Vagina (tissue), 2 donors: ENCODE measurements around the gene TEX13D. TPM values are rescaled to one million over a fixed set of nuclear protein-coding genes. Genes with fewer than 3 reads are reported as not detected.
"Not testable (repeated sequence)": the region's sequence is repeated elsewhere in the genome, so short reads cannot be mapped to it uniquely, and the experiment has no call there.

Source experiments
- DNase-seq, 2 donors: peaks; one replicate each; pipeline ENCODE4 v3.0.0-alpha.2; 2017; ENCODE audit errors: extremely low spot score in 2 of 2
- H3K27ac ChIP-seq: fragments of 200-600 bp; sonication (generic); one replicate; pipeline ENCODE4 v1.5.1; 2019
- H3K27me3 ChIP-seq: fragments of 200-600 bp; sonication (generic); one replicate; pipeline ENCODE4 v1.5.1; 2019
- H3K36me3 ChIP-seq, 2 donors: fragments of 200-600 bp; sonication (generic); one replicate each; pipeline ENCODE4 v1.5.1; 2017 to 2019
- H3K4me1 ChIP-seq: fragments of 200-600 bp; sonication (generic); one replicate; pipeline ENCODE4 v1.5.1; 2019
- H3K4me3 ChIP-seq, 2 donors: fragments of 200-600 bp; sonication (generic); 1 replicate in 1 of 2; 2 replicates in 1 of 2; pipeline ENCODE4 v1.5.1; 2016 to 2019
- H3K9me3 ChIP-seq: fragments of 200-600 bp; sonication (generic); one replicate; pipeline ENCODE4 v1.5.1; 2019
- POLR2A ChIP-seq, 2 donors: fragments of 450-650 bp; IDR thresholded peaks; one replicate each; pipeline ENCODE4 v1.6.1; 2017; ENCODE audit warnings: antibody characterized with exemption in 2 of 2, mild to moderate bottlenecking in 2 of 2, moderate library complexity in 2 of 2
- POLR2AphosphoS5 ChIP-seq, 2 donors: sonication (generic); formaldehyde crosslinking; IDR thresholded peaks; one replicate each; pipeline ENCODE4 v1.9.0; 2017; ENCODE audit warnings: antibody characterized with exemption in 2 of 2, mild to moderate bottlenecking in 2 of 2, low read depth in 1 of 2; ENCODE audit not compliant: insufficient read depth in 1 of 2
- intact Hi-C: fragments of 100-400 bp; cut with DNase I; formaldehyde crosslinking; loops from one replicate; pipeline ENCODE4 v1.15.1; 2023
- total RNA-seq: library from RNA; depleted of rRNA; stranded (reverse); fragments of >200 nt; gene quantifications from one replicate; pipeline ENCODE4 v1.2.3, GENCODE V29; 2016
- TF ChIP-seq, protein P1 (sequence below), 3 experiments: fragments of 450-650 bp in 2 of 3; fragments of 200-600 bp in 1 of 3; sonication (generic) in 1 of 3; IDR thresholded peaks; one replicate each; pipeline ENCODE4 v1.5.1; 2017 to 2019; ENCODE audit warnings: antibody characterized with exemption in 3 of 3, mild to moderate bottlenecking in 2 of 3, moderate library complexity in 2 of 3

The TEX13D gene
- total RNA-seq, 1 donor from 2014 or later: not detected

DNA sequence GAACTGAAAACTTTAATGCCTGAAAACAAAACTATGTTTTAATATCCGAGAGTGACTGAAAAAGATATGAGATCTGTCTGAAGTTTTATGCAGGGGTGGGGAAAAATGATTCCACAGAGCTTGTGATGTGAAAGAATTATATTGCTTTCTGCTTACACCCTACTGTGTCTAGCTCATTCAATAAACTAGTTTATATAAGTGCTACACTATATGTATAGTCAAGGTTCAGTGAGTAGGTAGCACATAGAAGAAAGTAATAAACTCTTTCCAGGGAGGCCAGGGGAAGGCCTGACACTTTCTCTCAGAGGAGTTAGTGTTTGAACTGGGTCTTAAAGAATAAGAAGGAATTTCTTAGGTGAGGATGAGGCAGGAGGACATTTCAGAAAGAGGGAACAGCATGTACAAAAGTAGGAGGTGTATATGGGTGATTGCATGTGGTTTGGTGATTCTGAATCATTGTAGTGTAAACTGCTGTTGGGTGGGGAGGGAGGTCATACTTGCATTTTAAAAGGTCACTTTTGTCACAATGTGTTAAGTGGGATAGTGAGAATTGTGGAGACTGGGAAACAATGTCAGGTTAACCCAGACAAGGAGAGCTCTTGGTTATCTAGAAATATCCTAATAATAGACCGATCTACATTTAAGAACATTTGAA is 25.1 kb upstream of the TEX13D start:
- H3K4me1 ChIP-seq: no peaks in the 10 kb centered on the region
- H3K27me3 ChIP-seq: no peaks in the 10 kb centered on the region
- no peak for DNase-seq
- intact Hi-C loops: no loop called here
- no peaks in the 10 kb centered on the region for H3K36me3 ChIP-seq
- H3K27ac ChIP-seq: no peak overlapping the region
- H3K4me3 ChIP-seq: no peak overlapping the region
- TF ChIP-seq POLR2AphosphoS5 (IDR thresholded peaks at IDR 0.05; ENCODE audit: insufficient read depth in 1 of 2, low read depth in 1 of 2) (no peak), POLR2A (IDR thresholded peaks at IDR 0.05) (no peak)
- TF ChIP-seq, protein P1, sequence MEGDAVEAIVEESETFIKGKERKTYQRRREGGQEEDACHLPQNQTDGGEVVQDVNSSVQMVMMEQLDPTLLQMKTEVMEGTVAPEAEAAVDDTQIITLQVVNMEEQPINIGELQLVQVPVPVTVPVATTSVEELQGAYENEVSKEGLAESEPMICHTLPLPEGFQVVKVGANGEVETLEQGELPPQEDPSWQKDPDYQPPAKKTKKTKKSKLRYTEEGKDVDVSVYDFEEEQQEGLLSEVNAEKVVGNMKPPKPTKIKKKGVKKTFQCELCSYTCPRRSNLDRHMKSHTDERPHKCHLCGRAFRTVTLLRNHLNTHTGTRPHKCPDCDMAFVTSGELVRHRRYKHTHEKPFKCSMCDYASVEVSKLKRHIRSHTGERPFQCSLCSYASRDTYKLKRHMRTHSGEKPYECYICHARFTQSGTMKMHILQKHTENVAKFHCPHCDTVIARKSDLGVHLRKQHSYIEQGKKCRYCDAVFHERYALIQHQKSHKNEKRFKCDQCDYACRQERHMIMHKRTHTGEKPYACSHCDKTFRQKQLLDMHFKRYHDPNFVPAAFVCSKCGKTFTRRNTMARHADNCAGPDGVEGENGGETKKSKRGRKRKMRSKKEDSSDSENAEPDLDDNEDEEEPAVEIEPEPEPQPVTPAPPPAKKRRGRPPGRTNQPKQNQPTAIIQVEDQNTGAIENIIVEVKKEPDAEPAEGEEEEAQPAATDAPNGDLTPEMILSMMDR (IDR thresholded peaks at IDR 0.05): no peak
- H3K9me3 ChIP-seq: no peaks in the 10 kb centered on the region

GRCh38 chrX:124325732-124326131 is 6.7 kb upstream of the TEX13D start:
- intact Hi-C loops: loop anchor here (5.0 kb wide), 1 partner anchor 1228 kb away; no protein-coding TSS in a partner anchor
- H3K9me3 ChIP-seq: no peaks in the 10 kb centered on the region
- H3K27me3 ChIP-seq: no peaks in the 10 kb centered on the region
- TF ChIP-seq POLR2AphosphoS5 (IDR thresholded peaks at IDR 0.05; ENCODE audit: insufficient read depth in 1 of 2, low read depth in 1 of 2): no peak
- no peak for TF ChIP-seq POLR2A (IDR thresholded peaks at IDR 0.05)
- TF ChIP-seq, protein P1 (IDR thresholded peaks at IDR 0.05): no peak
- no peaks in the 10 kb centered on the region for H3K36me3 ChIP-seq
- H3K27ac ChIP-seq: no peak overlapping the region
- H3K4me3 ChIP-seq: no peak overlapping the region
- DNase-seq: no peak
- H3K4me1 ChIP-seq: no peaks in the 10 kb centered on the region

GRCh38 chrX:124328765-124329164 is 3.7 kb upstream of the TEX13D start:
- Histone ChIP-seq H3K36me3 (no peaks in the 10 kb centered on the region), H3K4me1 (no peaks in the 10 kb centered on the region), H3K27me3 (no peaks in the 10 kb centered on the region), H3K4me3 (no peak overlapping the region), H3K27ac (no peak overlapping the region), H3K9me3 (no peaks in the 10 kb centered on the region)
- intact Hi-C loops: loop anchor here (5.0 kb wide), 1 partner anchor 1231 kb away; no protein-coding TSS in a partner anchor
- no peak for TF ChIP-seq POLR2AphosphoS5 (IDR thresholded peaks at IDR 0.05; ENCODE audit: insufficient read depth in 1 of 2, low read depth in 1 of 2)
- TF ChIP-seq, protein P1 (IDR thresholded peaks at IDR 0.05): no peak
- TF ChIP-seq POLR2A (IDR thresholded peaks at IDR 0.05): no peak
- no peak for DNase-seq

DNA sequence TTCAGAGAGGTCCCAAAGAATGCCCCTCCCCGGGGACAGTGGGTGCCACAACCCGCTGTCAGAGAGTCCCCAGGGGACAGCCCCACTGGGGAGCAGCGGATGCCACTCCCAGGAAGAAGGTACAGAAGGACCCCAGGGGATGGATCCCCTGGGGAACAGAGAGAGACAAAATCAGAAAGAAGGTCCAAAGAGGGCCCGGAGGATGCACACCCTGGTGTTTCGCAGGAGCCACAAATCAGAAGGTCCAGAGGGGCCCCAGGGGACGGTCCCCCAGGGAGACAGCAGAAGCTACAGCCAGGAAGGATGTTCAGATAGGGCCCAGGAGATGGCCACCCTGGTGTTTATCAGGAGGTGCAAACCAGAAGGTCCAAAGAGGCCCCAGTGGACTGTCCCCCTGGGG is 1.4 kb downstream of the TEX13D start:
- TF ChIP-seq POLR2AphosphoS5 (IDR thresholded peaks at IDR 0.05; ENCODE audit: insufficient read depth in 1 of 2, low read depth in 1 of 2): no peak
- TF ChIP-seq, protein P1 (IDR thresholded peaks at IDR 0.05): no peak
- TF ChIP-seq POLR2A (IDR thresholded peaks at IDR 0.05): no peak
- Histone ChIP-seq H3K4me1 (no peaks in the 10 kb centered on the region), H3K27ac (no peak overlapping the region), H3K36me3 (no peaks in the 10 kb centered on the region), H3K9me3 (no peaks in the 10 kb centered on the region), H3K4me3 (no peak overlapping the region), H3K27me3 (no peaks in the 10 kb centered on the region)
- intact Hi-C loops: no loop called here
- no peak for DNase-seq

GRCh38 chrX:124334555-124334954 is 2.1 kb downstream of the TEX13D start:
- DNase-seq, intact Hi-C loops, H3K4me1 ChIP-seq, H3K4me3 ChIP-seq, H3K36me3 ChIP-seq, H3K9me3 ChIP-seq, H3K27ac ChIP-seq, H3K27me3 ChIP-seq: not testable (repeated sequence)
